Transverse colon (tissue), 3 donors: Measurements from ENCODE around the gene INPP4B.

ENCODE experiments used
- CTCF ChIP-seq, 5 experiments: fragments of 200-600 bp in 3 of 5; fragments of 450-650 bp in 2 of 5; sonication (generic) in 3 of 5; IDR thresholded peaks; 1 replicate in 2 of 5; 2 replicates in 3 of 5; pipeline ENCODE4 v1.5.1; 2016 to 2017; ENCODE audit warnings: antibody characterized with exemption in 5 of 5, inconsistent platforms in 3 of 5, mild to moderate bottlenecking in 2 of 5, moderate library complexity in 1 of 5
- EP300 ChIP-seq: sonication (generic); formaldehyde crosslinking; IDR thresholded peaks from one replicate; pipeline ENCODE4 v1.6.1; 2017; ENCODE audit warnings: antibody characterized with exemption, low read depth
- POLR2A ChIP-seq: fragments of 450-650 bp; IDR thresholded peaks from one replicate; pipeline ENCODE4 v1.6.1; 2016; ENCODE audit warnings: antibody characterized with exemption, mild to moderate bottlenecking, moderate library complexity

GRCh38 chr4:142473218-142473959 is 372.7 kb downstream of the INPP4B start:
- TF ChIP-seq EP300 (no peak), CTCF (IDR thresholded peaks at IDR 0.05) (no peak), POLR2A (no peak)
